Endothelial cell (in vitro differentiated cells): Measurements from ENCODE around the gene KIF19. TPM values are rescaled to one million over a fixed set of nuclear protein-coding genes. Genes with fewer than 3 reads are reported as not detected.

Experiments used
- DNase-seq: peaks from one replicate; pipeline ENCODE4 v3.0.0; 2021; ENCODE audit warnings: low spot score
- H3K27ac Mint-ChIP-seq: one replicate; pipeline ENCODE4 v1.8.0; 2021; ENCODE audit warnings: mixed read lengths, inconsistent platforms; ENCODE audit not compliant: unreplicated experiment
- H3K27me3 Mint-ChIP-seq: one replicate; pipeline ENCODE4 v1.8.0; 2021; ENCODE audit warnings: mild to moderate bottlenecking, moderate library complexity, mixed read lengths, inconsistent platforms; ENCODE audit not compliant: unreplicated experiment
- H3K36me3 Mint-ChIP-seq: one replicate; pipeline ENCODE4 v1.8.0; 2021; ENCODE audit warnings: mild to moderate bottlenecking, low read depth, mixed read lengths, inconsistent platforms; ENCODE audit not compliant: unreplicated experiment
- H3K4me1 Mint-ChIP-seq: one replicate; pipeline ENCODE4 v1.8.0; 2021; ENCODE audit warnings: mild to moderate bottlenecking, mixed read lengths, inconsistent platforms; ENCODE audit not compliant: unreplicated experiment
- H3K4me3 Mint-ChIP-seq: one replicate; pipeline ENCODE4 v1.8.0; 2021; ENCODE audit warnings: mild to moderate bottlenecking, mixed read lengths, inconsistent platforms; ENCODE audit not compliant: unreplicated experiment
- H3K9me3 Mint-ChIP-seq: one replicate; pipeline ENCODE4 v1.8.0; 2021; ENCODE audit warnings: mixed read lengths, inconsistent platforms; ENCODE audit not compliant: unreplicated experiment
- total RNA-seq: library from RNA; stranded (reverse); fragmentation: NEBNext Ultra II Directional; extraction: Animal tissue kit (Norgen Biotek cat#: 25700); gene quantifications from one replicate; pipeline ENCODE4 v1.2.1, GENCODE V29; 2021; ENCODE audit not compliant: unreplicated experiment
- TF ChIP-seq, protein P1 (sequence below): fragments of 200-600 bp; sonication (generic); IDR thresholded peaks from one replicate; pipeline ENCODE4 v1.5.0; 2021; ENCODE audit warnings: antibody characterized with exemption; ENCODE audit not compliant: unreplicated experiment

KIF19 gene
- total RNA-seq, 1 donor from 2014 or later: 48.1 TPM

- no peak for DNase-seq
- H3K4me3 Mint-ChIP-seq: no peak overlapping the region
- H3K36me3 Mint-ChIP-seq: peaks cover 5% of the 10 kb centered on the region
- H3K27me3 Mint-ChIP-seq: peaks cover 6% of the 10 kb centered on the region
- H3K4me1 Mint-ChIP-seq: peaks cover 6% of the 10 kb centered on the region
- no peak overlapping the region for H3K27ac Mint-ChIP-seq
- H3K9me3 Mint-ChIP-seq: no peaks in the 10 kb centered on the region
- TF ChIP-seq, protein P1, sequence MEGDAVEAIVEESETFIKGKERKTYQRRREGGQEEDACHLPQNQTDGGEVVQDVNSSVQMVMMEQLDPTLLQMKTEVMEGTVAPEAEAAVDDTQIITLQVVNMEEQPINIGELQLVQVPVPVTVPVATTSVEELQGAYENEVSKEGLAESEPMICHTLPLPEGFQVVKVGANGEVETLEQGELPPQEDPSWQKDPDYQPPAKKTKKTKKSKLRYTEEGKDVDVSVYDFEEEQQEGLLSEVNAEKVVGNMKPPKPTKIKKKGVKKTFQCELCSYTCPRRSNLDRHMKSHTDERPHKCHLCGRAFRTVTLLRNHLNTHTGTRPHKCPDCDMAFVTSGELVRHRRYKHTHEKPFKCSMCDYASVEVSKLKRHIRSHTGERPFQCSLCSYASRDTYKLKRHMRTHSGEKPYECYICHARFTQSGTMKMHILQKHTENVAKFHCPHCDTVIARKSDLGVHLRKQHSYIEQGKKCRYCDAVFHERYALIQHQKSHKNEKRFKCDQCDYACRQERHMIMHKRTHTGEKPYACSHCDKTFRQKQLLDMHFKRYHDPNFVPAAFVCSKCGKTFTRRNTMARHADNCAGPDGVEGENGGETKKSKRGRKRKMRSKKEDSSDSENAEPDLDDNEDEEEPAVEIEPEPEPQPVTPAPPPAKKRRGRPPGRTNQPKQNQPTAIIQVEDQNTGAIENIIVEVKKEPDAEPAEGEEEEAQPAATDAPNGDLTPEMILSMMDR: no peak
Observed at GRCh38 chr17:74390680-74391653, 64.9 kb downstream of the KIF19 start.

- peaks cover 5% of the 10 kb centered on the region for H3K36me3 Mint-ChIP-seq
- H3K27ac Mint-ChIP-seq: no peak overlapping the region
- H3K4me3 Mint-ChIP-seq: no peak overlapping the region
- TF ChIP-seq, protein P1: no peak
- no peaks in the 10 kb centered on the region for H3K9me3 Mint-ChIP-seq
- H3K4me1 Mint-ChIP-seq: no peaks in the 10 kb centered on the region
- no peak for DNase-seq
- H3K27me3 Mint-ChIP-seq: peaks cover 6% of the 10 kb centered on the region
Observed at GRCh38 chr17:74391771-74392170, 65.7 kb downstream of the KIF19 start.

DNA sequence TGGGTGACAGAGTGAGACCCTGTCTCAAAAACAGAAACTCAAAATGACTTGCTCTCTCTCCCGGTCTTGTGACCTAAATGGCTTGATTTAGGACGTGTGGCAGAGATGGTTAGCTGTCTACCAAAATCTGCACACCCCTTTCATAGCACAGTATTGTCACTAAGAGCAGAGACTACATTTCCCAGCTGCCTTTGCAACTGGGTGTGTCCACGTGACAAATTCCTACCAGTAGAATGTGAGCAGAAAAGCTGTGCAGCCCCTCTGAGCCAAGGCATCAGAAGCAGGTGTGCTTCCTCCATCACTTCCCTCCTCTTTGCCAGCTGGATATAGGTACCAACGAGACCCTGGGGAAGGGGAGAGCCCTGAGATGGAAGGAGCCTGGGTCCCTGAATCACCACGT, 66.8 kb downstream of the KIF19 start:
- Mint-ChIP-seq H3K4me3 (no peak overlapping the region), H3K27me3 (peaks cover 6% of the 10 kb centered on the region), H3K36me3 (peaks cover 5% of the 10 kb centered on the region), H3K9me3 (no peaks in the 10 kb centered on the region), H3K4me1 (no peaks in the 10 kb centered on the region), H3K27ac (no peak overlapping the region)
- DNase-seq: no peak
- TF ChIP-seq, protein P1: no peak

DNA sequence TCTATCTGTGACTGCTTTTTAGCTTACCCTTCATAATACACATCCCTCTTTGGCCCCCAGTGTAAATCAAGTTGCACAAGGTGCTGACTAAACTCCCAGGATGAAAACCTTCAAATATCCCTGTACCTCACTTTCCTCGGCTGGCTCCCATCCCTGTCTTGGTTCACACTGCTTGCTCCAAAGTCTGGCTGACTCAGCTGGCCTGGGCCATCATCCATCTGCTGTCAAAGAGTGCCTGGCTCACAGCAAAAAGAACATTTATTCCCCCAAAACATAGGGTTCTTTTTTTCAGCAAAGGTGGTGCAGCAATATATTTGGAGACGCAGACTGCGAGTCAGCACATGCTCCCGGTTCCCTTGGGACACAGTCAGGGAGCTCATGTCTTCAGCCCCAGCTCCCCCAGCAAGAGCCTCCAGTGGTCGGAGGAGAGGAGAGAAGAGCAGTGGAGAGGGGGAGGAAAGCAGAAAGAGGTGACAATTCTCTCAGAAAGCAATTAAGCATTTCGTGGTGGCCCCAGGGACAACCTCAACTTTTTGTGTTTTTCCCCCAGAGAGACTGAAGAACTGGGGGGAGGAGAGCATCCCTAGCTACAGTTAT, 67.4 kb downstream of the KIF19 start:
- TF ChIP-seq, protein P1: no peak
- H3K9me3 Mint-ChIP-seq: no peaks in the 10 kb centered on the region
- no peak for DNase-seq
- H3K36me3 Mint-ChIP-seq: peaks cover 5% of the 10 kb centered on the region
- no peaks in the 10 kb centered on the region for H3K4me1 Mint-ChIP-seq
- no peak overlapping the region for H3K4me3 Mint-ChIP-seq
- peaks cover 4% of the 10 kb centered on the region for H3K27me3 Mint-ChIP-seq
- H3K27ac Mint-ChIP-seq: no peak overlapping the region
